OCI-LY3 (cell line): ENCODE results near the gene FAM13B.

Experiments used
- H2AFZ ChIP-seq: fragments of 200-600, 300-600 bp; shearing (Covaris generic); 2 replicates; pipeline ENCODE4 v1.6.0; 2014; ENCODE audit warnings: antibody characterized with exemption, low read depth, low read length
- H3K27ac ChIP-seq: fragments of 200-600, 300-600 bp; sonication (generic); 2 replicates; pipeline ENCODE4 v1.5.1; 2014; ENCODE audit warnings: mild to moderate bottlenecking, low read length, moderate library complexity, mixed read lengths
- H3K27me3 ChIP-seq: fragments of 200-600, 300-600 bp; sonication (generic); 2 replicates; pipeline ENCODE4 v1.6.1; 2014; ENCODE audit warnings: low read depth, low read length, mixed read lengths
- H3K36me3 ChIP-seq: fragments of 200-600, 300-600 bp; sonication (generic); replicated peaks from 2 replicates; pipeline ENCODE3; 2014; ENCODE audit warnings: low read depth, low read length, mixed read lengths
- H3K4me1 ChIP-seq: fragments of 300-600, 200-600 bp; sonication (generic); 2 replicates; pipeline ENCODE4 v1.6.1; 2014; ENCODE audit warnings: low read length, mixed read lengths
- H3K4me2 ChIP-seq: fragments of 200-600, 300-600 bp; sonication (generic); 2 replicates; pipeline ENCODE4 v1.6.1; 2014; ENCODE audit warnings: low read length, mixed read lengths
- H3K4me3 ChIP-seq: fragments of 300-600, 200-600 bp; sonication (generic); 2 replicates; pipeline ENCODE4 v1.5.1; 2014; ENCODE audit warnings: antibody characterized with exemption, mild to moderate bottlenecking, low read length, moderate library complexity
- H3K79me2 ChIP-seq: fragments of 300-600, 200-600 bp; shearing (Covaris generic); 2 replicates; pipeline ENCODE4 v1.6.1; 2014; ENCODE audit warnings: mild to moderate bottlenecking, low read length, mixed read lengths
- H3K9ac ChIP-seq: fragments of 300-600, 200-600 bp; shearing (Covaris generic); 2 replicates; pipeline ENCODE4 v1.6.0; 2014; ENCODE audit warnings: mild to moderate bottlenecking, low read length, moderate library complexity
- H3K9me3 ChIP-seq: fragments of 200-600, 300-600 bp; shearing (Covaris generic); 2 replicates; pipeline ENCODE4 v1.6.1; 2014; ENCODE audit warnings: low read length, mixed read lengths; ENCODE audit not compliant: insufficient read depth
- H4K20me1 ChIP-seq: fragments of 200-600, 300-600 bp; sonication (generic); 2 replicates; pipeline ENCODE4 v1.6.1; 2016; ENCODE audit warnings: low read length, mixed read lengths; ENCODE audit not compliant: insufficient read depth
- CTCF ChIP-seq: fragments of 200-600, 300-600 bp; sonication (generic); IDR thresholded peaks from 2 replicates; pipeline ENCODE4 v1.5.1; 2014; ENCODE audit warnings: antibody characterized with exemption, low read length, low read depth
- EZH2phosphoT487 ChIP-seq: fragments of 200-600 bp; shearing (Covaris generic); IDR thresholded peaks from 2 replicates; pipeline ENCODE4 v1.6.1; 2018; ENCODE audit warnings: antibody characterized with exemption, mixed run types, low read depth

Gene FAM13B

GRCh38 chr5:138033907-138034306 is 1.0 kb upstream of the FAM13B start:
- Histone ChIP-seq H3K36me3 (peaks cover 5% of the 10 kb centered on the region), H3K9ac (peak overlapping the region; percentile 97), H3K4me3 (peak overlapping the region; percentile 95), H3K4me1 (peaks cover 62% of the 10 kb centered on the region), H4K20me1 (peaks cover 30% of the 10 kb centered on the region), H3K79me2 (peaks cover 38% of the 10 kb centered on the region), H3K27ac (no peak overlapping the region), H3K9me3 (no peaks in the 10 kb centered on the region), H3K4me2 (peak overlapping the region; percentile 82), H2AFZ (no peak overlapping the region), H3K27me3 (no peaks in the 10 kb centered on the region)
- no peak for TF ChIP-seq CTCF
- no peak for TF ChIP-seq EZH2phosphoT487

DNA sequence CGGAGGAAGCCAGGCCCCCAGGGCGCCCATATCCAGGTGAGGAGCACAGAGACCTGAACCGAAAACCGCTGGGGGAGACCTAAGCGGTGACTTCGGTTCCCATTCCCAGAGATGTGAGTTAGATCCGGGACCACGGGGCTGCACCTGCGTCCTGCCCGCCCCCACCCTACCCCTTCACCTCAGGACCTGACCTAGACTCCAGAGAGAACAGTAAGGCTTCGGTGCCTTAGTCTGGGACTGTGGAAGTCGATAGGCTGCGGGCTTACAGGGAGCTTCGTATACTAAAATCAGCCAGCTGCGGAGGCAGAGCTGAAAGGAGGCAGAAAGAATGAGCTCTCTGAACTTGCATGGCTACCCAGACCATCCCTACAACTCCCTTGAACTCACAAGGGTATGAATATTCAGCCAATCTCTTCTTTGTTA is 518 bp upstream of the FAM13B start:
- peaks cover 62% of the 10 kb centered on the region for H3K4me1 ChIP-seq
- H3K36me3 ChIP-seq: peaks cover 5% of the 10 kb centered on the region
- H3K4me3 ChIP-seq: peak overlapping the region; percentile 95
- peak overlapping the region; percentile 28; the same call in 1 of the 2 replicates for H2AFZ ChIP-seq
- H3K9ac ChIP-seq: peak overlapping the region; percentile 97
- H3K27me3 ChIP-seq: no peaks in the 10 kb centered on the region
- H3K4me2 ChIP-seq: peak overlapping the region; percentile 82
- peaks cover 35% of the 10 kb centered on the region for H4K20me1 ChIP-seq
- peak overlapping the region; percentile 95 for H3K27ac ChIP-seq
- H3K9me3 ChIP-seq: no peaks in the 10 kb centered on the region
- peaks cover 43% of the 10 kb centered on the region for H3K79me2 ChIP-seq
- TF ChIP-seq CTCF: no peak
- no peak for TF ChIP-seq EZH2phosphoT487

DNA sequence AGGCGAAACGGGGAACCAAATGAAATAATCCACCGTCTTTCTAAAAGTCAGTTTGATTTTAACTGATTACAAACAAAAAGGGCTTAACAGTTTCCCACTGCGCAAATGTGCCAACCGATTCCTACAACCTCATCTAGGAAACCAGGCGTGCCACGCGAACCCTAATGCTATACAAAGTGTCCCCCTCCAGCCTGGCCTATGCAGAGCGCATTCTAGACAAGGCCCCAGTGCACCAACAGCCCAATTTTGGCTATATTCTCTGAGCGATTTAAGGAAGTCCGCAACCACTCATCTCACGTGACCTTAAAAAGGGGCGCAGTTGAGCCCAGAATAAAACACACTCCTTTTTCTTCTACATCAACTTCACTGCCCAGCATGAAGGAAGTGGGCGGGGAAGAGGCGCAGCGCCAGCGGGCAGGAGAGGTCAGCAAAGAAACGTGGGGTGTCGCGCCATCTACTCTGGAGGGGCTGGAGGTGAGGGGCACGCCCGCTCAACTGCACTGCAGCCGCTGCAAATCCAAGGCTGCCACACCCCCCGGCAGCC is 779 bp downstream of the FAM13B start:
- Histone ChIP-seq H4K20me1 (peaks cover 46% of the 10 kb centered on the region), H3K4me1 (peaks cover 61% of the 10 kb centered on the region), H2AFZ (0 out of 2 replicates have a peak overlapping the region, but pooled peaks have one; percentile 73)

DNA sequence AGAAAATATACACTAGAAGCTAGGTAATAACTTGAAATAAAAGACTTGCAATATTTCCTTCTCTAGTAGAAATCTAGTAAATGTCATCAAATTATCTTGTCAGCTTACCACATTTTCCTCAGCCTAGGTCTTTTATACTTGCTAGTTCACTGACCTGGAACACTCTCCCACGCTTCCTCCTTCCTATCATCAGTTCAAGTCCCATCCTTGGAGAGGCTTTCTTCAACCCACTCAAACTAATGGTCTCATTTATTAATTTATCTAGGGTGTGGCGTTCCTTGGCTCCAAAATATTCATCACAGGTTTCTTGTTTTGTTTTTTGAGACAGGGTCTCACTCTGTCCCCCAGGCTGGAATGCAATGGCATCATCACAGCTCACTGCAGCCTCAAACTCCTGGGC is 2.9 kb downstream of the FAM13B start:
- TF ChIP-seq CTCF: no peak
- no peak for TF ChIP-seq EZH2phosphoT487
- Histone ChIP-seq H3K4me3 (no peak overlapping the region), H3K79me2 (peaks cover 77% of the 10 kb centered on the region), H3K36me3 (peaks cover 11% of the 10 kb centered on the region), H4K20me1 (peaks cover 64% of the 10 kb centered on the region), H3K27ac (no peak overlapping the region), H3K27me3 (no peaks in the 10 kb centered on the region), H2AFZ (no peak overlapping the region), H3K4me2 (peak overlapping the region; percentile 88; the same call in 1 of the 2 replicates), H3K9ac (no peak overlapping the region), H3K4me1 (peaks cover 47% of the 10 kb centered on the region), H3K9me3 (no peaks in the 10 kb centered on the region)

More for the DNA sequence above, 779 bp downstream of the FAM13B start:
- H3K9ac ChIP-seq: peak overlapping the region; percentile 97
- H3K4me2 ChIP-seq: peak overlapping the region; percentile 82
- H3K36me3 ChIP-seq: peaks cover 10% of the 10 kb centered on the region
- no peaks in the 10 kb centered on the region for H3K27me3 ChIP-seq
- no peaks in the 10 kb centered on the region for H3K9me3 ChIP-seq
- peak overlapping the region; percentile 95 for H3K4me3 ChIP-seq
- H3K27ac ChIP-seq: peak overlapping the region; percentile 95
- TF ChIP-seq CTCF (peak; percentile 22; the same call in 1 of the 2 replicates), EZH2phosphoT487 (no peak)
- peaks cover 56% of the 10 kb centered on the region for H3K79me2 ChIP-seq
